Right renal pelvis (tissue), 4 donors: ENCODE measurements around the gene GALNT12. TPM values are rescaled to one million over a fixed set of nuclear protein-coding genes. Genes with fewer than 3 reads are reported as not detected.
A peak's percentile ranks its signal among the peaks of the same experiment; 100 is the strongest.

Source experiments
- DNase-seq, 4 donors: peaks; one replicate each; pipeline ENCODE4 v3.0.0-alpha.2; 2013; ENCODE audit warnings: low read depth in 4 of 4, low spot score in 3 of 4, missing footprints in 1 of 4
- polyA plus RNA-seq, 4 donors: library from polyadenylated mRNA; unstranded; fragments of 120-200 nt; gene quantifications; one replicate each; pipeline ENCODE4 v1.2.1, GENCODE V29; 2013; ENCODE audit not compliant: insufficient read length in 4 of 4

GALNT12 gene
- polyA plus RNA-seq, 4 donors: 7.9 to 14.8 (median 9.7) TPM

- DNase-seq: no peak
These were observed 25.7 kb upstream of the GALNT12 start for GRCh38 chr9:98781588-98782383.

- no peak for DNase-seq
These were observed 23.8 kb upstream of the GALNT12 start for GRCh38 chr9:98783518-98784226.

- DNase-seq: no peak
These were observed 22.4 kb upstream of the GALNT12 start for GRCh38 chr9:98784831-98785806.

GRCh38 chr9:98786750-98787510 lies 20.5 kb upstream of the GALNT12 start:
- no peak for DNase-seq

GRCh38 chr9:98787766-98788335 lies 19.6 kb upstream of the GALNT12 start:
- DNase-seq: no peak

GRCh38 chr9:98789483-98790133 lies 17.9 kb upstream of the GALNT12 start:
- no peak for DNase-seq

GRCh38 chr9:98790134-98790841 lies 17.2 kb upstream of the GALNT12 start:
- no peak for DNase-seq

- peak; percentile 65 to 79 (median 76) for DNase-seq
These were observed 16.4 kb upstream of the GALNT12 start for GRCh38 chr9:98790842-98791607.

GRCh38 chr9:98791608-98792490 lies 15.6 kb upstream of the GALNT12 start:
- no peak for DNase-seq

- DNase-seq: no peak
These were observed 14.4 kb upstream of the GALNT12 start for GRCh38 chr9:98793031-98793430.

GRCh38 chr9:98794802-98795201 lies 12.7 kb upstream of the GALNT12 start:
- no peak for DNase-seq

GRCh38 chr9:98795295-98795955 lies 12.0 kb upstream of the GALNT12 start:
- DNase-seq: no peak

- no peak for DNase-seq
These were observed 11.5 kb upstream of the GALNT12 start for GRCh38 chr9:98795970-98796363.

- peak in 3 of 4 donors; percentile 66 to 74 (median 68) for DNase-seq
These were observed 10.9 kb upstream of the GALNT12 start, which contains the start of gene ANKS6 for GRCh38 chr9:98796364-98797101. ANKS6 (minus strand) TSS chr9:98796555; CDS start chr9:98796491, 64 bp downstream.

GRCh38 chr9:98797491-98797890 lies 10.0 kb upstream of the GALNT12 start:
- DNase-seq: no peak
